OCI-LY7 (cell line): ENCODE results near the gene HMCN1. TPM values are rescaled to one million over a fixed set of nuclear protein-coding genes. Genes with fewer than 3 reads are reported as not detected.

Experiments used
- BruUV-seq: library from RNA; stranded (reverse); fragments of 400-500 nt; replicated peaks from 2 replicates; lab custom pipeline; 2021; lab: Mats Ljungman, UMichigan
- CTCF ChIA-PET: fragments of 300-600 bp; sonication (Branson Sonifier 250); formaldehyde crosslinking; loops from one replicate; lab custom pipeline; 2022; ENCODE audit warnings: antibody characterized with exemption; ENCODE audit not compliant: unreplicated experiment; lab: Charles Lee
- POLR2A ChIA-PET: fragments of 300-600 bp; sonication (Branson Sonifier 250); formaldehyde crosslinking; loops from one replicate; lab custom pipeline; 2022; ENCODE audit warnings: antibody characterized with exemption; lab: Charles Lee
- DNase-seq: peaks from one replicate; pipeline ENCODE4 v3.0.0-alpha.2; 2015; ENCODE audit warnings: low spot score
- H2AFZ ChIP-seq: fragments of 200-600 bp; sonication (generic), shearing (Covaris generic); 2 replicates; pipeline ENCODE4 v1.6.1; 2014; ENCODE audit warnings: mild to moderate bottlenecking, antibody characterized with exemption, low read length, moderate library complexity
- H3K27ac ChIP-seq: fragments of 200-600 bp; sonication (generic); 2 replicates; pipeline ENCODE4 v1.5.1; 2014; ENCODE audit warnings: mixed run types, low read depth, mild to moderate bottlenecking, moderate library complexity, low read length, inconsistent platforms; ENCODE audit not compliant: poor library complexity, severe bottlenecking
- H3K36me3 ChIP-seq: fragments of 200-600 bp; sonication (generic); 2 replicates; pipeline ENCODE4 v1.6.1; 2014; ENCODE audit warnings: mild to moderate bottlenecking, antibody characterized with exemption, low read length, moderate library complexity, mixed read lengths; ENCODE audit not compliant: insufficient read depth
- H3K4me1 ChIP-seq: fragments of 200-600 bp; sonication (generic); 2 replicates; pipeline ENCODE4 v1.5.1; 2014; ENCODE audit warnings: mild to moderate bottlenecking, low read length; ENCODE audit not compliant: insufficient read depth, poor library complexity, severe bottlenecking
- H3K4me2 ChIP-seq: fragments of 200-600 bp; sonication (generic); 2 replicates; pipeline ENCODE4 v1.6.1; 2014; ENCODE audit warnings: mild to moderate bottlenecking, low read length
- H3K4me3 ChIP-seq: fragments of 200-600 bp; sonication (generic); 2 replicates; pipeline ENCODE4 v1.5.1; 2014; ENCODE audit warnings: mild to moderate bottlenecking, low read depth, low read length; ENCODE audit not compliant: poor library complexity, severe bottlenecking
- H3K79me2 ChIP-seq: fragments of 200-600 bp; sonication (generic); 2 replicates; pipeline ENCODE4 v1.6.1; 2016; ENCODE audit warnings: low read depth, mild to moderate bottlenecking, low read length, moderate library complexity, mixed read lengths; ENCODE audit not compliant: insufficient read depth
- H3K9me2 ChIP-seq: fragments of 200-600 bp; sonication (generic); 2 replicates; pipeline ENCODE4 v1.6.1; 2016; ENCODE audit warnings: mild to moderate bottlenecking, low read length, mixed read lengths; ENCODE audit not compliant: insufficient read depth
- H3K9me3 ChIP-seq: fragments of 200-600 bp; sonication (generic); 2 replicates; pipeline ENCODE4 v1.6.1; 2014; ENCODE audit warnings: mild to moderate bottlenecking, mixed run types, low read length, mixed read lengths
- H4K20me1 ChIP-seq: fragments of 200-600 bp; sonication (generic); 2 replicates; pipeline ENCODE4 v1.6.1; 2014; ENCODE audit warnings: mild to moderate bottlenecking, antibody characterized with exemption, low read length, moderate library complexity, mixed read lengths; ENCODE audit not compliant: insufficient read depth
- EZH2phosphoT487 ChIP-seq: fragments of 200-600 bp; sonication (generic); IDR thresholded peaks from 2 replicates; pipeline ENCODE4 v1.6.1; 2018; ENCODE audit warnings: low read depth, borderline replicate concordance, mild to moderate bottlenecking, mixed run types, antibody characterized with exemption, low read length, moderate library complexity, mixed read lengths
- intact Hi-C: fragments of 100-400 bp; cut with micrococcal nuclease; formaldehyde crosslinking; loops from one replicate; pipeline ENCODE4 v1.10.0; 2022; ENCODE audit not compliant: unreplicated experiment
- total RNA-seq, 2 experiments: library from RNA; depleted of rRNA in 1 of 2; stranded (reverse); fragments of >200 nt in 1 of 2; shearing (Covaris generic) in 1 of 2; gene quantifications; 2 replicates each; pipeline ENCODE4 v1.2.3, GENCODE V29; 2014 to 2022
- TF ChIP-seq, protein P1 (sequence below): fragments of 200-600 bp; sonication (generic); conservative IDR thresholded peaks from 2 replicates; pipeline ENCODE4 v1.5.1; 2014; ENCODE audit warnings: mild to moderate bottlenecking, antibody characterized with exemption, low read length, moderate library complexity, mixed read lengths

HMCN1 gene
- total RNA-seq, 2 experiments from 2014 or later = 0.02 TPM; not detected in 1

GRCh38 chr1:186079084-186079684 is 345.0 kb downstream of the HMCN1 start:
- intact Hi-C loops = no loop called here
- no peak overlapping the region for H3K4me2 ChIP-seq
- no peak overlapping the region for H2AFZ ChIP-seq
- no peak overlapping the region for H3K27ac ChIP-seq
- no peak for TF ChIP-seq EZH2phosphoT487
- TF ChIP-seq, protein P1, sequence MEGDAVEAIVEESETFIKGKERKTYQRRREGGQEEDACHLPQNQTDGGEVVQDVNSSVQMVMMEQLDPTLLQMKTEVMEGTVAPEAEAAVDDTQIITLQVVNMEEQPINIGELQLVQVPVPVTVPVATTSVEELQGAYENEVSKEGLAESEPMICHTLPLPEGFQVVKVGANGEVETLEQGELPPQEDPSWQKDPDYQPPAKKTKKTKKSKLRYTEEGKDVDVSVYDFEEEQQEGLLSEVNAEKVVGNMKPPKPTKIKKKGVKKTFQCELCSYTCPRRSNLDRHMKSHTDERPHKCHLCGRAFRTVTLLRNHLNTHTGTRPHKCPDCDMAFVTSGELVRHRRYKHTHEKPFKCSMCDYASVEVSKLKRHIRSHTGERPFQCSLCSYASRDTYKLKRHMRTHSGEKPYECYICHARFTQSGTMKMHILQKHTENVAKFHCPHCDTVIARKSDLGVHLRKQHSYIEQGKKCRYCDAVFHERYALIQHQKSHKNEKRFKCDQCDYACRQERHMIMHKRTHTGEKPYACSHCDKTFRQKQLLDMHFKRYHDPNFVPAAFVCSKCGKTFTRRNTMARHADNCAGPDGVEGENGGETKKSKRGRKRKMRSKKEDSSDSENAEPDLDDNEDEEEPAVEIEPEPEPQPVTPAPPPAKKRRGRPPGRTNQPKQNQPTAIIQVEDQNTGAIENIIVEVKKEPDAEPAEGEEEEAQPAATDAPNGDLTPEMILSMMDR = no peak
- H3K9me2 ChIP-seq = no peaks in the 10 kb centered on the region
- H3K36me3 ChIP-seq = no peaks in the 10 kb centered on the region
- peaks cover 24% of the 10 kb centered on the region for H3K4me1 ChIP-seq
- ChIA-PET POLR2A (interaction anchor here (0.5 to 1.2 kb wide), 3 partner anchors 14 to 46 kb away, joined by 3 to 5 read pairs (median 4); no protein-coding TSS in a partner anchor), CTCF (interaction anchor here (0.7 kb wide), 1 partner anchor 169 kb away, joined by 3 read pairs; no protein-coding TSS in a partner anchor)
- H3K9me3 ChIP-seq = no peaks in the 10 kb centered on the region
- H3K79me2 ChIP-seq = no peaks in the 10 kb centered on the region
- no peaks in the 10 kb centered on the region for H4K20me1 ChIP-seq
- DNase-seq = no peak
- no TSS peak for BruUV-seq
- no peak overlapping the region for H3K4me3 ChIP-seq

- Histone ChIP-seq H3K9me3 (no peaks in the 10 kb centered on the region), H3K4me2 (peak overlapping the region; percentile 69), H3K27ac (peak overlapping the region; percentile 14), H3K36me3 (no peaks in the 10 kb centered on the region), H3K4me1 (peaks cover 24% of the 10 kb centered on the region), H4K20me1 (no peaks in the 10 kb centered on the region), H3K4me3 (peak overlapping the region; percentile 22), H2AFZ (peak overlapping the region; percentile 65; the same call in 1 of the 2 replicates), H3K79me2 (no peaks in the 10 kb centered on the region), H3K9me2 (no peaks in the 10 kb centered on the region)
- DNase-seq = peak; percentile 92
- intact Hi-C loops = no loop called here
- TF ChIP-seq, protein P1 = no peak
- no peak for TF ChIP-seq EZH2phosphoT487
- no TSS peak for BruUV-seq
- ChIA-PET POLR2A (interaction anchor here (0.6 to 1.6 kb wide), 8 partner anchors 9 to 305 kb away, joined by 3 to 5 read pairs (median 4); no protein-coding TSS in a partner anchor), CTCF (no interaction called here)
Measured at GRCh38 chr1:186082235-186082937, 348.2 kb downstream of the HMCN1 start.

GRCh38 chr1:186086583-186086982 is 352.4 kb downstream of the HMCN1 start:
- no peak for DNase-seq
- Histone ChIP-seq H3K27ac (no peak overlapping the region), H3K4me2 (no peak overlapping the region), H3K4me1 (peaks cover 16% of the 10 kb centered on the region), H3K9me2 (no peaks in the 10 kb centered on the region), H3K36me3 (no peaks in the 10 kb centered on the region), H4K20me1 (no peaks in the 10 kb centered on the region), H3K79me2 (no peaks in the 10 kb centered on the region), H3K4me3 (no peak overlapping the region), H3K9me3 (no peaks in the 10 kb centered on the region), H2AFZ (no peak overlapping the region)
- TF ChIP-seq, protein P1 = no peak
- no peak for TF ChIP-seq EZH2phosphoT487
- BruUV-seq = no TSS peak
- CTCF ChIA-PET = no interaction called here
- intact Hi-C loops = no loop called here
- POLR2A ChIA-PET = no interaction called here
